PC-3 (cell line): ENCODE results near the gene MEF2C. TPM values are rescaled to one million over a fixed set of nuclear protein-coding genes. Genes with fewer than 3 reads are reported as not detected.

Experiments
- ATAC-seq: fragments of 200-7000 bp; cut with Tn5 transposase; 2 replicates; pipeline ENCODE4 v1.9.1; 2020; ENCODE audit warnings: mild to moderate bottlenecking, moderate library complexity
- BruUV-seq: library from RNA; stranded (reverse); fragments of 400-500 nt; replicated peaks from 2 replicates; lab custom pipeline; 2021; lab: Mats Ljungman, UMichigan
- CTCF ChIA-PET: fragments of 300-600 bp; sonication (Branson Sonifier 250); formaldehyde crosslinking; loops from one replicate; lab custom pipeline; 2022; ENCODE audit warnings: antibody characterized with exemption; lab: Charles Lee
- POLR2A ChIA-PET: fragments of 300-600 bp; sonication (Branson Sonifier 250); formaldehyde crosslinking; loops from one replicate; lab custom pipeline; 2022; ENCODE audit warnings: antibody characterized with exemption; ENCODE audit not compliant: unreplicated experiment; lab: Charles Lee
- DNase-seq: peaks from one replicate; pipeline ENCODE4 v3.0.0-alpha.2; 2015
- H2AFZ ChIP-seq: fragments of 300-600 bp; sonication (generic); 2 replicates; pipeline ENCODE4 v1.6.0; 2016; ENCODE audit warnings: antibody characterized with exemption, low read length
- H3F3A ChIP-seq: fragments of 300-600 bp; sonication (generic); one replicate; pipeline ENCODE4 v1.6.0; 2017; ENCODE audit warnings: antibody characterized with exemption, low read length, control low read depth, mild to moderate bottlenecking; ENCODE audit not compliant: unreplicated experiment
- H3K27ac ChIP-seq: fragments of 300-600 bp; sonication (generic); 2 replicates; pipeline ENCODE4 v1.5.1; 2016; ENCODE audit warnings: mild to moderate bottlenecking, low read length
- H3K27me3 ChIP-seq: fragments of 300-600 bp; sonication (generic); 2 replicates; pipeline ENCODE4 v1.6.1; 2016; ENCODE audit warnings: low read length, mixed read lengths
- H3K36me3 ChIP-seq: fragments of 300-600 bp; sonication (generic); 2 replicates; pipeline ENCODE4 v1.6.1; 2016; ENCODE audit warnings: low read depth, mixed run types, low read length, mixed read lengths
- H3K4me1 ChIP-seq: fragments of 300-600 bp; sonication (generic); 2 replicates; pipeline ENCODE4 v1.5.1; 2016; ENCODE audit warnings: low read length; ENCODE audit not compliant: insufficient read depth
- H3K4me2 ChIP-seq: fragments of 300-600 bp; sonication (generic); 2 replicates; pipeline ENCODE4 v1.6.0; 2016; ENCODE audit warnings: low read length
- H3K4me3 ChIP-seq: fragments of 300-600 bp; sonication (generic); 2 replicates; pipeline ENCODE4 v1.5.1; 2016; ENCODE audit warnings: mild to moderate bottlenecking, low read length, mixed read lengths
- H3K79me2 ChIP-seq: fragments of 300-600 bp; sonication (generic); 2 replicates; pipeline ENCODE4 v1.6.1; 2017; ENCODE audit warnings: low read length, mixed read lengths
- H3K9ac ChIP-seq: fragments of 300-600 bp; sonication (generic); 2 replicates; pipeline ENCODE4 v1.6.0; 2016; ENCODE audit warnings: mild to moderate bottlenecking, low read length
- H3K9me2 ChIP-seq: fragments of 300-600 bp; sonication (generic); replicated peaks from 2 replicates; pipeline ENCODE4 v1.6.1; 2016; ENCODE audit warnings: mixed run types, low read length, mixed read lengths
- H3K9me3 ChIP-seq: fragments of 300-600 bp; sonication (generic); 2 replicates; pipeline ENCODE4 v1.6.1; 2016; ENCODE audit warnings: low read length, mixed read lengths
- H4K20me1 ChIP-seq: fragments of 300-600 bp; sonication (generic); 2 replicates; pipeline ENCODE4 v1.6.1; 2016; ENCODE audit warnings: low read length, mixed read lengths
- EZH2 ChIP-seq: fragments of 300-600 bp; sonication (generic); IDR thresholded peaks from one replicate; pipeline ENCODE4 v1.6.1; 2017; ENCODE audit warnings: antibody characterized with exemption, mild to moderate bottlenecking, low read length; ENCODE audit not compliant: unreplicated experiment
- EZH2phosphoT487 ChIP-seq: fragments of 300-600 bp; sonication (generic); IDR thresholded peaks from 2 replicates; pipeline ENCODE4 v1.6.1; 2018; ENCODE audit warnings: mild to moderate bottlenecking, antibody characterized with exemption, low read length, borderline replicate concordance
- intact Hi-C: fragments of 100-400 bp; cut with micrococcal nuclease; formaldehyde crosslinking; loops from 2 replicates; pipeline ENCODE4 v1.9.0; 2023
- total RNA-seq: library from RNA; depleted of rRNA; stranded (reverse); fragments of >200 nt; gene quantifications from 2 replicates; pipeline ENCODE4 v1.2.3, GENCODE V29; 2014
- TF ChIP-seq, protein P1 (sequence below): fragments of 300-600 bp; sonication (generic); conservative IDR thresholded peaks from 2 replicates; pipeline ENCODE4 v1.5.1; 2017; ENCODE audit warnings: antibody characterized with exemption, low read depth, mild to moderate bottlenecking, low read length

MEF2C gene
- total RNA-seq, 1 experiment from 2014 or later = 8.0 TPM

DNA sequence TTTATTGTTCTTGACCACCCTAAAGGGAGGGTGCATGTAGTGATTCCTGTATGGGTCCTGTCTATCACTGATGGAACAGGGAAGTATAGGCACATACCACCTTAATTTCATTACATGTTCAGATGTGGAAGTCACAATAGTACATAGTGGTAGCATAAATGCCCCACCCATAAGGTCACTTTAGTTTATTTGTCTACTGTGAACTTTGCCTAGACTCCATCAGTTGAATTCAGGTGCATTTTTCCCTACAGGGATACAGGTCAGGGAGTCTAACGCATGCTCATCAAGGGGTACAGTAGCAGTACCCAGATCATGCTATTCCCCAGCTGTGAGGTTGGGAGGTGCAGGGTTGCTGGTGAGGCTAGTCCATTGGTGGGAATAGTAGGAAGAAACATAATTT is 175.0 kb downstream of the MEF2C start:
- Histone ChIP-seq H3K4me1 (peaks cover 10% of the 10 kb centered on the region; the same call in 1 of the 2 replicates), H3K9me2 (no peaks in the 10 kb centered on the region), H3K79me2 (no peaks in the 10 kb centered on the region), H2AFZ (no peak overlapping the region), H3K9ac (no peak overlapping the region), H3F3A (no peaks in the 10 kb centered on the region), H3K27ac (no peak overlapping the region), H4K20me1 (no peaks in the 10 kb centered on the region), H3K27me3 (no peaks in the 10 kb centered on the region), H3K36me3 (no peaks in the 10 kb centered on the region), H3K9me3 (no peaks in the 10 kb centered on the region), H3K4me2 (no peak overlapping the region), H3K4me3 (no peak overlapping the region)
- no TSS peak for BruUV-seq
- CTCF ChIA-PET = no interaction called here
- DNase-seq = no peak
- POLR2A ChIA-PET = no interaction called here
- intact Hi-C loops = no loop called here
- ATAC-seq = no peak; the same call in 1 of the 2 replicates
- TF ChIP-seq EZH2 = no peak
- TF ChIP-seq, protein P1, sequence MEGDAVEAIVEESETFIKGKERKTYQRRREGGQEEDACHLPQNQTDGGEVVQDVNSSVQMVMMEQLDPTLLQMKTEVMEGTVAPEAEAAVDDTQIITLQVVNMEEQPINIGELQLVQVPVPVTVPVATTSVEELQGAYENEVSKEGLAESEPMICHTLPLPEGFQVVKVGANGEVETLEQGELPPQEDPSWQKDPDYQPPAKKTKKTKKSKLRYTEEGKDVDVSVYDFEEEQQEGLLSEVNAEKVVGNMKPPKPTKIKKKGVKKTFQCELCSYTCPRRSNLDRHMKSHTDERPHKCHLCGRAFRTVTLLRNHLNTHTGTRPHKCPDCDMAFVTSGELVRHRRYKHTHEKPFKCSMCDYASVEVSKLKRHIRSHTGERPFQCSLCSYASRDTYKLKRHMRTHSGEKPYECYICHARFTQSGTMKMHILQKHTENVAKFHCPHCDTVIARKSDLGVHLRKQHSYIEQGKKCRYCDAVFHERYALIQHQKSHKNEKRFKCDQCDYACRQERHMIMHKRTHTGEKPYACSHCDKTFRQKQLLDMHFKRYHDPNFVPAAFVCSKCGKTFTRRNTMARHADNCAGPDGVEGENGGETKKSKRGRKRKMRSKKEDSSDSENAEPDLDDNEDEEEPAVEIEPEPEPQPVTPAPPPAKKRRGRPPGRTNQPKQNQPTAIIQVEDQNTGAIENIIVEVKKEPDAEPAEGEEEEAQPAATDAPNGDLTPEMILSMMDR = no peak
- no peak for TF ChIP-seq EZH2phosphoT487

DNA sequence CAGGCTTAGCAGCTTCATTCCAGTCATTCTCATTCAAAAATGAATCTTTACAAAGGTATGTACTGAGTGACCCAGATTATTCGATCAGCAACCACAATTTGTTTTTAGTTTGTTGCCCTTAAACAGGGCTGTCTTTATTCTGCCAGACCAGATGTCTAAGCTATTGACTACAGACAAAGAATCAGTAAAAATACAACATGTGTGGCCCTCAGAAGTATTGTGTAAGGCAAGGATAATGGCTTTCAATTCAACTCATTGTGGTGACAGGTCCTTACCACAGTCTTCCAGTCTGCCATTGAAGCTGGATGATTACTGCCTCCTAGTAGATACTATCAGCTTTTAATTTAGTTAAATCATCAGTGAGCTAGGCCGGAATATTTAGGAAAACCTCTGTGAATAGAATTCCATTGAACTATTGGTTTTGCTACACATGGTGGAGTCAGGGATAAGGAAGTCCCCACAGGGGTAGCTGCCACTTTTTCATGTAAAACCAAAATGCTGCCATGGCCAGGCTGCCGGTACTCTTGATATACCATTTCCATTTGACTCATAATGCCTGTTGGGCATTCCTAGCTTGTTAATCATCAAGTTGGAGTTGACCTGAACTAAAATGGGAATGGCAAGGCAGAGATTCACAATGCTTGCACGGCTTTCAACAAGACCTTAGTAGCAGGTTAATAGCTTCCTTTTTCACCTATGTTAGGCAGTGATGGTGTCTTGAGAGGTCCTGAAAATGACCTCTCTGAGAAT is 175.6 kb downstream of the MEF2C start:
- BruUV-seq = no TSS peak
- no peaks in the 10 kb centered on the region for H4K20me1 ChIP-seq
- CTCF ChIA-PET = no interaction called here

More for the DNA sequence above, 175.6 kb downstream of the MEF2C start:
- POLR2A ChIA-PET = no interaction called here
- Histone ChIP-seq H3K79me2 (no peaks in the 10 kb centered on the region), H3F3A (no peaks in the 10 kb centered on the region), H3K9me2 (no peaks in the 10 kb centered on the region), H3K4me1 (peaks cover 10% of the 10 kb centered on the region; the same call in 1 of the 2 replicates), H3K36me3 (no peaks in the 10 kb centered on the region), H3K27ac (no peak overlapping the region), H3K4me2 (no peak overlapping the region), H3K27me3 (no peaks in the 10 kb centered on the region), H3K9me3 (no peaks in the 10 kb centered on the region), H2AFZ (0 out of 2 replicates have a peak overlapping the region, but pooled peaks have one; percentile 6), H3K9ac (no peak overlapping the region), H3K4me3 (no peak overlapping the region)
- ATAC-seq = peak; percentile 77
- no peak for TF ChIP-seq EZH2
- TF ChIP-seq, protein P1 = no peak
- no peak for TF ChIP-seq EZH2phosphoT487
- DNase-seq = peak; percentile 73
- intact Hi-C loops = no loop called here
